Measurements from ENCODE around the gene ITPR2. TPM values are rescaled to one million over a fixed set of nuclear protein-coding genes. Genes with fewer than 3 reads are reported as not detected.

ITPR2 gene
- total RNA-seq, 2 donors from 2014 or later = 14.8 to 74.4 TPM

DNA sequence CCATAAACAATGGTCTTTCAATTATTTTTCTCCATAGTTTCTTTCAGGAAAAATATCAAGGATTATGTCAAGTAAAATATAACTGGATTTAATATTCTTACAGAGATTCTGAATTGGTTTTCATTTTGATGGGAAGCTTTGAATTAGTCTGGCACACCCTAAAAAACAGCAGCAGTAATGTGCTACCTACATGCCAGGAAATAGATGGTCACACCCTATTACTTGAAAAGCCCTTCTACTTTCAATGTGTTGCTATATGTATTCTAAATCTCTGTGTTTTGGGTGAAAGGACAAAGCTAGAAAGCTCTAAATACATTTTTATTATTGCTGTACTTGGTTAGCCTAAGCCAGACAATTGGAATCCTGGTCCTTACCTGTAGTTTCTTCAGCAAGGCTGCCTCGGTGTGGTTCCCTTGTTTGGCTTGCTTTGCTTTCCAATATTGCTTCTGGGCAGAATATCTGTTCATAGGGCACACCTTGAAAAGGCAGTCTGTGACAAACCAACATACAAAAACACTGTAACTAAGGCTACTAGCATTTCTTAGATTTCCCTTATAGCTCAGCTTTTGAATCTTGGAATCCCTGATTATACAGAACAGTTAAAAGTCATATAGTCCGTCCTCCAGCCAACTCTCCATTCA, 107.6 kb downstream of the ITPR2 start:
- Histone ChIP-seq H3K4me3 (ENCODE audit: low read length) (no peak overlapping the region), H3K27ac (ENCODE audit: low read depth, low read length) (no peak overlapping the region), H3K4me1 (ENCODE audit: control insufficient read depth, insufficient read depth, low read length) (no peaks in the 10 kb centered on the region), H3K9ac (ENCODE audit: extremely low read depth, low read length, poor library complexity, severe bottlenecking) (no peak overlapping the region), H3K27me3 (ENCODE audit: control insufficient read depth, insufficient read depth, low read length, poor library complexity, severe bottlenecking) (no peaks in the 10 kb centered on the region), H3K9me3 (ENCODE audit: control insufficient read depth, low read length) (no peaks in the 10 kb centered on the region), H3K36me3 (ENCODE audit: control insufficient read depth, insufficient read depth, low read length) (no peaks in the 10 kb centered on the region)
- H3K9me3 Mint-ChIP-seq = no peaks in the 10 kb centered on the region
- H3K4me3 Mint-ChIP-seq = no peak overlapping the region
- no peaks in the 10 kb centered on the region for H3K27me3 Mint-ChIP-seq (ENCODE audit: insufficient read depth)
- H3K4me1 Mint-ChIP-seq = no peaks in the 10 kb centered on the region
- DNase-seq = no peak
- peaks cover 2% of the 10 kb centered on the region for H3K36me3 Mint-ChIP-seq (ENCODE audit: low read depth)
- no peak overlapping the region for H3K27ac Mint-ChIP-seq
- TF ChIP-seq, protein P1, sequence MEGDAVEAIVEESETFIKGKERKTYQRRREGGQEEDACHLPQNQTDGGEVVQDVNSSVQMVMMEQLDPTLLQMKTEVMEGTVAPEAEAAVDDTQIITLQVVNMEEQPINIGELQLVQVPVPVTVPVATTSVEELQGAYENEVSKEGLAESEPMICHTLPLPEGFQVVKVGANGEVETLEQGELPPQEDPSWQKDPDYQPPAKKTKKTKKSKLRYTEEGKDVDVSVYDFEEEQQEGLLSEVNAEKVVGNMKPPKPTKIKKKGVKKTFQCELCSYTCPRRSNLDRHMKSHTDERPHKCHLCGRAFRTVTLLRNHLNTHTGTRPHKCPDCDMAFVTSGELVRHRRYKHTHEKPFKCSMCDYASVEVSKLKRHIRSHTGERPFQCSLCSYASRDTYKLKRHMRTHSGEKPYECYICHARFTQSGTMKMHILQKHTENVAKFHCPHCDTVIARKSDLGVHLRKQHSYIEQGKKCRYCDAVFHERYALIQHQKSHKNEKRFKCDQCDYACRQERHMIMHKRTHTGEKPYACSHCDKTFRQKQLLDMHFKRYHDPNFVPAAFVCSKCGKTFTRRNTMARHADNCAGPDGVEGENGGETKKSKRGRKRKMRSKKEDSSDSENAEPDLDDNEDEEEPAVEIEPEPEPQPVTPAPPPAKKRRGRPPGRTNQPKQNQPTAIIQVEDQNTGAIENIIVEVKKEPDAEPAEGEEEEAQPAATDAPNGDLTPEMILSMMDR (conservative IDR thresholded peaks at IDR 0.05) = no peak
- WGBS, 2 experiments (ENCODE audit: insufficient coverage in 1 of 2, insufficient read length in 1 of 2) = 81 to 89% methylated on average over 2 of the region's 2 CpGs

DNA sequence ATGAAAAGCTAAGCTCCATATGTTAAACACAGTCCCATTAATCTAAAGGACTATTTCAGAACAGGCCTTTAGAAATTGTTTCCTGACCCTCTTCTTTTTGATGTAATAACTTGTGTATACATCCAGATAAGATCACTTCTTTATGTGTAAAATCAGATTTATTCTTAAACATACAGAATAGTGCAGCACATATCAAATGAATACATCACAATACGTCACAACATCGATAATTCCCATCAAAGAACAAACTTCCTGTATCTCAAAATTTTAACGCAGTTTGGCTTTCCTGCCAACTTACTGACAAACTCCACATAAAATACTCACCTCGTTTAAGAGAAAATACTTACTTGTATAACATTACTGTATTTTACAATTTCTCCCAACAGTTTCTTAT, 108.7 kb downstream of the ITPR2 start:
- H3K4me1 Mint-ChIP-seq = no peaks in the 10 kb centered on the region
- Histone ChIP-seq H3K9ac (ENCODE audit: extremely low read depth, low read length, poor library complexity, severe bottlenecking) (no peak overlapping the region), H3K27me3 (ENCODE audit: control insufficient read depth, insufficient read depth, low read length, poor library complexity, severe bottlenecking) (no peaks in the 10 kb centered on the region), H3K4me3 (ENCODE audit: low read length) (no peak overlapping the region), H3K27ac (ENCODE audit: low read depth, low read length) (no peak overlapping the region), H3K36me3 (ENCODE audit: control insufficient read depth, insufficient read depth, low read length) (no peaks in the 10 kb centered on the region), H3K4me1 (ENCODE audit: control insufficient read depth, insufficient read depth, low read length) (no peaks in the 10 kb centered on the region), H3K9me3 (ENCODE audit: control insufficient read depth, low read length) (no peaks in the 10 kb centered on the region)
- no peak for DNase-seq
- no peaks in the 10 kb centered on the region for H3K27me3 Mint-ChIP-seq (ENCODE audit: insufficient read depth)
- TF ChIP-seq, protein P1 (conservative IDR thresholded peaks at IDR 0.05) = no peak
- WGBS, 2 experiments (ENCODE audit: insufficient coverage in 1 of 2, insufficient read length in 1 of 2) = 95 to 96% methylated on average over 4 of the region's 4 CpGs
- no peak overlapping the region for H3K4me3 Mint-ChIP-seq
- peaks cover 2% of the 10 kb centered on the region for H3K36me3 Mint-ChIP-seq (ENCODE audit: low read depth)
- H3K9me3 Mint-ChIP-seq = no peaks in the 10 kb centered on the region
- no peak overlapping the region for H3K27ac Mint-ChIP-seq

DNA sequence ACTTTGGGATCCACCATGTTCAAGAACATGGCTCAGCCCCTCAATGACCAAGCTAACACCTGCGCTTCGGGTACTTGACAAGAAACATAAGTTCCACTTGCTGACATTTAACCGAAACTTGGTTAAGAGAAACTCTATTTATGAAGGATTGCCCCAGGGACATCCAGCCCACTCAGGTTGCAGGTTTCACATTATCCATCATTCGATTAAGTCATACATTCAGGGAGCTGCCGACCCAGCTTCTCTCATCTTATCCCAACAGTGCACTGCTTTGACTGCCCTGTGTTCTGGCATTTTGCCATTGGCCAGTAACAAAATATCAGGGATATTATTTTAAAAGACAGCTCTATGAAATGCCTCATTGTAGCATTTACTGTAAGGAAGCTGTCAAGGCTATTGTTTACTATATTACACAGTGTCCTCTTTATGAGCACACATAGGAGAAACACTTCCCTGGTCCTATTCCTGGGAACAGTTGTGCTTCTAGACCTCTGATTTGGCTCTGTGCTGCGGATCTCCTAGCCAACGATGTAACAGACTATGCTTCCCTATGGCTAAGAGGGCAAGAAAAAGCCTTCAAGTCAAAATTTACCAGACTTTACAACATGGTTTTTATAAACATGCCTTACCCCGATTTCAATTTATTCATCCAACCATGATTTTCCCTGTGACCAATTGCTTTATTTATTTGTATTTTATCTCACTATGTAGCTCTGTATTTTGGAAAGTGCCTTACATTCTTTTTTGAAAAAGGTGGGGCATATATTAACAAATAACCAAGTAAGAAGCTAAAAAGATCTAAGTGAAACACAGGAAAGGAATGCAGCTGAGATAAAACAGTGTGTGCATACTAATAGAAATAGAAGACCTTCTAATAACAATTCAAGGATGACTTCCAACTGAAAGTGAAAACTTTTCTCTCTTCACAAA, 109.3 kb downstream of the ITPR2 start:
- Mint-ChIP-seq H3K27me3 (ENCODE audit: insufficient read depth) (no peaks in the 10 kb centered on the region), H3K9me3 (no peaks in the 10 kb centered on the region), H3K4me1 (no peaks in the 10 kb centered on the region), H3K27ac (no peak overlapping the region), H3K4me3 (no peak overlapping the region), H3K36me3 (ENCODE audit: low read depth) (peaks cover 2% of the 10 kb centered on the region)
- Histone ChIP-seq H3K9ac (ENCODE audit: extremely low read depth, low read length, poor library complexity, severe bottlenecking) (no peak overlapping the region), H3K27me3 (ENCODE audit: control insufficient read depth, insufficient read depth, low read length, poor library complexity, severe bottlenecking) (no peaks in the 10 kb centered on the region), H3K4me1 (ENCODE audit: control insufficient read depth, insufficient read depth, low read length) (no peaks in the 10 kb centered on the region), H3K27ac (ENCODE audit: low read depth, low read length) (no peak overlapping the region), H3K4me3 (ENCODE audit: low read length) (no peak overlapping the region), H3K36me3 (ENCODE audit: control insufficient read depth, insufficient read depth, low read length) (no peaks in the 10 kb centered on the region), H3K9me3 (ENCODE audit: control insufficient read depth, low read length) (no peaks in the 10 kb centered on the region)
- no peak for DNase-seq
- TF ChIP-seq, protein P1 (conservative IDR thresholded peaks at IDR 0.05) = no peak
- 94 to 96% methylated on average over 6 to 8 of the region's 8 CpGs for whole genome bisulfite sequencing, 2 experiments (ENCODE audit: insufficient coverage in 1 of 2, insufficient read length in 1 of 2)

Data from endodermal cell (in vitro differentiated cells).